NCI-H2196 (cell line): ENCODE data around the gene ETV5.

Source experiments
- DNase-seq: peaks from one replicate; lab custom pipeline; 2025; ENCODE audit not compliant: unreplicated experiment; lab: John Stamatoyannopoulos, UW

Gene ETV5

DNA sequence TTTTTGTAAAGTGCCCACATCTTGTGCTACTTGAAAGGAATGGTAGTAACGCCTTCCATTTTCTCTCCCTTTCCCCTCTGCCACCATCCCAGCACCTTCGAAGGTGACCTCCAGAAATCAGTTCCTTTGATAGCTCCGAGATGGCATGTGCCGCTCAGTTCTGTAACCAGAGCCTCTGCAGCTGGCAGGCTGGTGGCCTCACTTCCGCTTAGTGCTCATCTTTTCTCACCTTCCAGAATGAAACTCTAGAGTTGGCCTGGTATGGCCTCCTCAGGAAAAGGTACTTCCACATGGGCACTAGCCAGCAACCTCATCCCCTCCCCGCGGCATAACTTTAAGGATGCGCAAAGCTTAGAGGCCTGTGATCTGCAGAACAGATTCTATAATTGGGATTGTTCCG, 38.8 kb downstream of the ETV5 start:
- no peak for DNase-seq

DNA sequence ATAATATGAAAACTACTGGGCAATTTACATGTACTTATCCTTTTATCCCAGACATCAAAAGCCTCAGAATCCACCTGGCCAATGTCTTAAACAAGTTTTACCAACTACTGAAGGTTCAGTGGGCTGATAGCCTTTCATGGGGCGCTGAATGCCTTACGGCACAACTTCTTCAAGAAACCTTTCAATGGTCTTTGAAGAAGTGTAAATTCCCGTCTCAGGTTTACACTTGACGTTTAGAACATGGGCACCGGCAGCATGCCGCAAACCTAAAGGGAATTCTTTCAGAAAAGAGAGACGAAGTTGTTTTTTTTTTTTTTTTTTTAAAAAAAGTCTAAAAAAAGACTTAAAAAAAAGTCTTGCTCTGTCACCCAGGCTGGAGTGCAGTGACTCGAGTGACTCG, 39.7 kb downstream of the ETV5 start:
- DNase-seq = no peak

DNA sequence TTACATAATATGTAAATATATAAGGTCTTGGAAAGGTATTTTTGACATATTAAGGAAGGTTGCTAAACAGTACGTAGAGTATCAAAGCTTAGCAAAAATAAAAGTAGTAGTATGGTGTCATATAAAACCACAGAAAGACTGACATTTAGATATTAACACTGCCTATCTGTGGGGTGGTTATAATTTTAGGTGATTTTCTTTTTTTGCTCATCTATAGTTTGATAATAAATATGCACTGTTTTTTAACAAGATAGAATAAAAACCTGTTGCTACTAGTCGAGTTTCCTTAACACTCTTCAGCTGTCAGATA, 40.7 kb downstream of the ETV5 start:
- no peak for DNase-seq

DNA sequence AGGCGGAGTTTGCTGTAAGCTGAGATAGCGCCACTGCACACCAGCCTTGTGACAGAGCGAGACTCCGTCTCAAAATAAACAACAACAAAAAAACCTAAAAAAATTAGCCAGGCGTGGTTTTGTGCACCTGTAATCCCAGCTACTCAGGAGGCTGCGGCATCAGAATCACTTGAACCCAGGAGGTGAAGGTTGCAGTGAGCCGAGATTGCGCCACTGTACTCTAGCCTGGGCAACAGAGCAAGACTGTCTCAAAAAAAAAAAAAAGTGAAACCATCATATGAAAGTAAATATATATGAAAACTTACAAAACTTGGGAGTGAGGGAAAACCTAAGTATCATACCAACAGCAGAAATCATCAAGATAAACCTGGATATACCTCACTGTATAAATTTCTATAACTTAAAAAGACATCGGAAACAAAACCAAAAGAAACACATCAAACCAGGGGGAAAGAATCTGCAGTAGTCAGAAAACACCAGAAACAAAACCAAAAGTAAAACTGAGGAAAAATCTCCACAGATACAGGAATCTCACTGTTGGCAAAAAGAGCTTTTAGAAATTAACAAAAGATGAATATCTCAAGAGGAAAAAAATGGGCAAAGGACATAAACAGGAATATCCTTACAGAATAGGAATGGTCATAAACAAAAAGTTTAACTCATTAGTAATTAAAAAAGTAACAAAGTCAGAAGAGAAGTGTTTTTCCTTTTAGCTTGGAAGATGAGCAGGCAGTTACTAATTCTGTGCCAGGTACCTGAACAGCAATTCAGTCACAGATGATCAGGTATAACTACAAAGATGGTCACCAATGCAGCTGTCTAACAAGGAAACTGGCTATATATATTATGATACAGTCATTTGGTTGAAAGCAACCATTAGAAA, 41.3 kb downstream of the ETV5 start:
- no peak for DNase-seq

DNA sequence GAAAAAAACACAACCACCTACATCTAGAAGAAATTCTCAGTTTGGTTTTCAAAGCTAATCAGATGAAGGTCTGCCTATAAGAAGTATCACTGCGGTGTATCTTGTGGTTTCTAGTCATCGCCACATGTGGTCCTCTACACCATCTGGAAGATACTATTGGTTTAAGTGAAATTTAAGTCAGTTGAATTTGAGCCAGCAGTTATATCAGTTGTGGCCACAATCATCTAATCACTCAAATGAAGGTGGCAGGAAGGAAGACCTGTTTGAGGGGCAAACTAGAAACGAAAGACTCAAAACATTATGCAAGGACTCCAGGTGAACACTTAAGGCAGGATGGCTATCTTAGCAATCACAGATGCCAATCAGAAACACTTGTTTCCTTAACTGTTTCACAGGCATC, 48.7 kb downstream of the ETV5 start:
- DNase-seq = no peak

DNA sequence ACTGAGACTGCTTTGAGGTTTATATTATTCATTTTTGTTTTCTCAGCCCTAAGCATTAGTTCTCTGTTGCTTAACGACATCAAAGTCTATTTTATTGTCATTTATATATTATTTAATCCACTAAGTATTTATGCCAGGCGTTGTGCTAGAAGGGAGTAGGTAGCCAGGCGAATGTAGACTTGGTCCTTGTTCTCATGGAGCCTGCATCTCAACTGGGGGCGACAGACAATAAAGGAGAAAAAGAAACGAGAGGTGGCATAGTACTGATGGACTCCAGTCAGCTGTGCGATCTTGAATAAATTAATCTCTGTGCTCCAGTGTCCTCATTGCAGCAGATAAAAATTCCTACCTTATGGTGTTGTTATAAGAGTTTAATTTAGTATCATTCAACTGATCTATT, 49.7 kb downstream of the ETV5 start:
- DNase-seq = no peak

DNA sequence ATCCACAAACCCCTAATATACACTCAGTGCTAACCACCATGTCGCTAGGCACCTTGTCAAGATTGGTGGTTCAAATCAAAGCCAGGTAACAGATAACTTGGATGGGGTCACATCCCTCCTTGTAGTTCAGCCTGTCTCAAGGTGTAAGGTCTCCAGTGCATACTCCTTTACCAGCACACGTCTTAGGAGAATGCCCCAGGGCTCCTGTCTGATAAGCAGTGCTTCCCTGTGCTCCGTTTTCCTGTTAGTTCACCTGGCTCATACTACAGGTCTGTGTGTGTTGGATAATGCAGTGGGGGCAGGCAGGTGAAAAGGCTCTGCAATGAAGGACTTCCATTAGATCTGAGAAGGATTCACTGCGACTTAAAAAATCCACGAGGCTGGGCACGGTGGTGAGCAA, 50.7 kb downstream of the ETV5 start:
- DNase-seq = no peak

DNA sequence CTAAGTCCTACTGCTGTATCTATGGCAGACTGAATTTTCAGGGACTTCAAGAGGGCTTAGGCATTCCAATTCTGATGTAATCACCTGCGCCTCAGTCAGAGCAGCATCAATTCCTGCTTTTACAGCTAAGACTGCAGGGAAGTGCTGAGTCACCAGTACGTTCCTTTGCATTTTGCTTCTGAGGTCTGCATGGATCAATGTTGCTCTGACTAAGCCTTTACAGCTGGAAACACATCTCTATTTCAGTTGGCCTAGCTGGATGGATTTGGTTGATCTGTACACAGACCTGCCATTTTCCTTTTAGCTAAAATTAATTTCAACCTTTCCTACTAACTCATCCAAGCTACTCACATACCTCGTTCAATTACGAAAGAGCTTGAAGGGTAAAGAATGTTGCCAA, 51.3 kb downstream of the ETV5 start:
- DNase-seq = no peak

DNA sequence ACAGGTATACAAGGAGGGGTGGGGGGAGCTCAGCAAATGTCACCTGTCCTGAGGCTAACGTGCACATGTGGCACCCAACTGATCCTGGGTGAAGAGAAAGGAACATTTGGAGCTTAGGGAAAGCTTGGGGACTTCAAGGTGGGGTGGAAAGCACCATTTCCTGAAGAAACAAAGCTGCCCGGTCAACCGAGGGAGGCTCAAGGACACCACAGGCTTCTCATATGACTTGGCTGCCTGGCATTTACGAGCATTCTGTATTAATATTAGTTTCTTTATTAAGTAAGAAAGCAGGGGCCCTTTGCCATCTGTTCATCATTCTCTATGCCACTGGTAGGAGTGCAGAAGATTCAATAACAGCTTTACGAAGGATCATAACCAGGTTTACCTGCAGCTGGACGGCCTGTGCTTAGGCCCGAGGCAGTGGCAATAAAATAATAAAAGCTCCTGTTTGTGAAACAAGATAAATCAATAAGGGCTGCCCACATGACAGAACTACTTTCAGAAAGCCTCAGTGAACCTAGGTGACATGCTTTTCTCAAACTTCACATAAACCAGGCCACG, 54.0 kb downstream of the ETV5 start:
- DNase-seq = peak; percentile 79

DNA sequence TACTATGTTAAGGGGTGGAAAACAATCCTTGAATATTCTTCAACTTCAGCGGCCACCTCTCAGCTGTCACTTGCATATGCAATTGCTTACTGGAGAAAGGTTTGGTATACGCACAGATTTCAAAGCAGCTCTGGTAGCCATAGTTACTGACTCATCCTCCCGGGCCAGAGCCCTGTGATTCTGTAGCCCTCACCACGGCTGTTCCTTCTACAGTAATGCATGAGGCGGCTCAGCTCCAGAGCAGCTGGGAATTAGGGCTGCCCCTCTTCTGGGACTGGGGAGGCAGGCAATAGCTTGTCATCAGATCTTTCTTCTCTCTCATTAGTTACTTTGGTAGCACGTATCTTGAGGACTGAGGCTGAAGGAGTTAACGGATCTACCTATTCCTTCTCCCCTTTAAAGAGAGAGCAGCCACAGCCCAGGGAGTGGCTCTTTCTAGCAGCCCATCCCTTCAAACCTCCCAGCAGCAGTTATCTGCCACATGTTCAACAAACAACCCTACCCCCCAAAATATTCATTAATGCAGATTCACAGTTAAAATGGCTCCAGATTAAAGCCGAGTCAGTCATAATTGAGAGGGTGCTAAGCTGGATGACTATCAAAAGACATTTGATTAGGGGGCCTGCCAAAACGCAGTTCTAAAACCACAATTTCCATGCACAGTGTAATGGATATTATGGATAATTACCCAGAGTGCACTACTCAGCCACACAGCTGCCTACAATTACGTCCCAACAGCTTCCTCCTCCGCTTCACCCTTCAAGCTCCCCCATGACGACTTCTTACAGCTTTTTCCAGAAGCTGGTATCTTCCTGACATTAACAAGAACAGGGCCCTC, 54.7 kb downstream of the ETV5 start:
- peak; percentile 84 for DNase-seq

DNA sequence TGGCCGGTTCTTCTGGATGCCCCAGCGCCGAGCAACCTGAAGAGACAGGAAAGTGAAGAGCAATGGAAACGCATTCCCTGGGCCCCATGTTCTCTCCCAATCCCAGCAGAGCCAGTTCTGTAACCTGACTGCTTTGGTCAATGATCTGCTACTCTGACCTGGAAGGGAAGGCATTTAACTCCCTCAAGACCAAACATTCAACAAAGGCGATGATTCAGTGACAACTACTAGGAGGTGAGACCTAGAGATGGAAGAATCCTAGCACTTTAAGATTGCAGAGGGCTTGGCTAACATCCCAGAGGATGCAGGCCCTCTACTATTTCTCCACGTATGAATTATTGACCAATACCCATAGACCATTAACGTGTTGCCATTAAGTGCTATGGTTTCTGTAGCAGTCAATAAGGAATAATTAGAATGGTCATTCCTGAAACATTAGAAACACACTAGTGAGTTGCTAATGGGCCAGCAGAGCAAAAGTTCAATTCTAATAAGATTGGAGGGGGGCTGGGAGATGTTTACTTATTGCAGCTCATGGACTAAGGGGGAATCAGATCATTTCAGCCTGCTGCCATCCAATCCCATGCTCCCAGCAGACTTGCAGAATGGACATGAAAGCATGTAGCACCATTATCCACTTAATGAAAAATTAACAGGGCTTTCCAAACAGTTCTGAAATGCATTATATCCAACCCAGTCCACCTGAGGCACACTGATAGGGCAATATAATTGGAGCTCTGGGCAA, 56.6 kb downstream of the ETV5 start:
- no peak for DNase-seq

DNA sequence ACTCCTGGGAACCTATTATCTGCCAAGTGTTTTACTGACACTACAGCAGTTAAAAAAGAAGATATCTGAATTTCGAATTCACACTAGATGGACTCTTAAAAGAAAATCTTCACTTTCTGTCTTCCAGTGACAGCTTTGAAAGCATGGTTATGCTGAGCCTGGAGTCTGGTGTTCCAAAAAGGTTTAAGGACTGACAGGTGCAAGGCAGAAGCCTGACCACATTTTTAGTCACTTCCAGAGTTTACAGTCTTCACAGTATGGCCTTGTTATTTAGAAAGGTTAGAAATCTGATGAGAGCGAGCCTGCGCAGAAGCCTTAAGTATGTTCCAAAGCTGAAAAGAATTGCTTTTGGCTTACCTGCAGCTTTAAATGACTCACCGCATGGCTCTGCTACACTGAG, 59.9 kb downstream of the ETV5 start:
- no peak for DNase-seq

DNA sequence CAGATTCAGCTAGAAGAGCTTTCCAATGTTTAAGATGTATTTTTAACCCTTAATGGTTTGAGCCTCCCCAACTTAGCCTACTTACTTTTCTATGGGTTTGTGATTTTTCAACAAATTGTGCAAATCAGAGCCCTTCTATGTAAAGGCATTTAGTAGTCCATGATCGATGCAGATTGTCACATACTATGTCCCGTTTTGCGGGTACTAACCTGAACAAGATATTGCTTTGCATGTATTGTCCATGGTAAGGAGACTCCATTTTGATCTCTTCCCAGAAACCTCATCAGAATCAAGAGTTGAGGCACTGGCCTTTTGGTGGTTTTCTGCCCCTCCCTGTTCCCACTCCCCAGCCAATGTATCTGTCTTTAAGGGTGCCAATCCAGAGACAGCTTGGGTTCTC, 60.8 kb downstream of the ETV5 start:
- DNase-seq = no peak

DNA sequence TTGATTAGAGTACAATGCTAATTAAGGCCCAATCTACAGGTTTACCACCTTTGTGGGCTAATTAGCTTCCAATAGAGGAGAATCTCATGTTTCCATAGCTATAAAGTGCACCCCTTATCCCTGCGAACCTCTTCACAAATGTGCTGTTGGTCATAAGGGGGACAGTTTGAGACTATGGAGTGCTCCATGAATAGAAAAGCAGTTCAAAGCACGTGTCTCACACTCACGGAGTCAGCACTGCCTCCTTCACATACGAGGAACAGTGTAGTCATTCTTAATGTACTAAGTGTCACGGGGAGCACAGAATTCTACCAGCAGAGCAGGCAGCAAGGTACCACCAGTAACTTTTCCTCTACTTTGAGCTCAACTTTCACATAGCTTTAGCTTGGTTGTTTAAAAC, 62.1 kb downstream of the ETV5 start:
- no peak for DNase-seq

DNA sequence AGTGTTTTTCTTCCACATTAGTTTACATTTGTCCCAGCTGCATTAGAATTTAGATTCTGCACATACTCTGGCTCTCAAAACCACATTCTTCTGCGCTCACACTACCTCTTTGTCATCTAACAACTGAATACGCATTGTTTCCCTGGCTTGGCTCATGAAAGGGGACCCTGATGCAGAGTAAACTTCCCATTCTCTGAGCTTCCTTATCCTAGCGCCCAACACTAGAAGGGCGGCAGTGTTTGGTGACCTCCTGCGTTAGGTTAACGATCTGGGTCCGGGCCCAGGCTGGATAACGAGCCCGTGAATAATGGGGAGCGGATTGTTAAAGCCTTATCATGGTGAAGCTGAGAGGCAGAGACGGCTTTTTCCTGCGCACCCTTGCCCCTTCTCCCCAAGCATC, 63.9 kb downstream of the ETV5 start:
- DNase-seq = peak; percentile 28

DNA sequence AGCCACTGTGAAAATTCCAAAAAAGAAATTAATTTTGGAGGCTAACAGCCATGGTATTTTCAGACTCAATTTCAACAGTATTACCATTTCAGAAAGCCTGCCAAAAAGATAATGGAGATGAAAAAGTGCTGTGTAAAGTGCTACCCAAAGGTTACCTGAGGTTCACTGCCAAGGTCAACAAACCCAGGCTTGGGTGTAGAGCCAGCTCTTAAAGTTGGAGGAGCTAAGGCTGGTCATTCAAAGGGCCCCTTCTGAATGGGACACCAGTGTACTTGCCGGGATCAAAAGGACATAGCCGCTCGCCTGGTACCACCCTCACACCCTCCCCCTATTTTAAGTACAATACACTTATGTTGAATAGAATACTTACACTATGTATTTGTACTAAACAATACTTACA, 64.5 kb downstream of the ETV5 start:
- DNase-seq = peak; percentile 66

DNA sequence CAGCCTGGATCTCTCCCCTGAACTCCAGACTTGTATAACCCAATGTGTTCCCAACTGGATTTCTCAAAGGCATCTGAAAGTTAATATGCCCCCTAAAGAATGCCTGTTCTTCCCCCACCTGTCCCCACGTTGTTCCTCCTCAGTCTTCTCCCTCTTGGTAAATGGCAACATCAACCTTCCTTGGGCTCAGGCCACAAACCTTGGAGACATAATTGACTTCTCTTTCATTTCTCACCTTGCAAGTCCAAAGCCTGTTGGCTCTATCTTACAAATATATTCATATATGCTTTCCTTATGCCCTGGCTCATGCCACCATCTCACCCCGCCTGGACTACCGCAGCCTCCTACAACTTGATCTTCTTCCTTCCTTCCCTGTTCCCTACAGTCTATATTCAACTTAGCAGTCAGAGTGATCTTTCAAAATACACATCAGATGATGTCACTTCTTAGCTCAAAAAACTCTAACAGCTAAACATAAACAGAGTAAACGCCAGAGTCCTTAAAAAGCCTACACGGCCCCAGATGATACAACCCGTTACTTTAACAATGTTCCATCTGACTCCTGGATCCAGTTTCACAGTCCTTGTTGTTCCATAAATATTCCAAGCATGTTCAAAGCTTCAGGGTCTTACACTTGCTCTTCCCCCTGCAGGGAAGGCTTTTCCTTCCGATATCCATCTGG, 66.2 kb downstream of the ETV5 start:
- no peak for DNase-seq

DNA sequence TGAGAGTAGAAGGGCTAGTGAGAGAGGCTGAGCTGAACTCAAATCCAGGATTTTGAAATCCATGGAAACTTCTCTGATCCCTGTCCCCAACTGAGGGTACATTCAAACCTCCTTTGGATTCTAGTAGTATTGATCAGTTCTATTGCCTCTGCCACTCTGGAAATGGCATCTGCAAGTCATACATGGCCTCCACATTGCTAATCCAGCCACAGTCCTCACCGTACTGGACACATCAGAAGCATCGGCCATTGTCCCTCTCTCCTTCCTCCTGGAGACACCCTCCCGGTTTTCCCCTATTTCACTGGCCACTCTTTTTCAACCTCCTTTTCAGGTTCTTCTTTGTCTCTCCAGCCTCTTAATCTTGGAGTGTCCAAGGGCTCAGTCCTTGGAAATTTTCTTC, 66.9 kb downstream of the ETV5 start:
- DNase-seq = no peak

DNA sequence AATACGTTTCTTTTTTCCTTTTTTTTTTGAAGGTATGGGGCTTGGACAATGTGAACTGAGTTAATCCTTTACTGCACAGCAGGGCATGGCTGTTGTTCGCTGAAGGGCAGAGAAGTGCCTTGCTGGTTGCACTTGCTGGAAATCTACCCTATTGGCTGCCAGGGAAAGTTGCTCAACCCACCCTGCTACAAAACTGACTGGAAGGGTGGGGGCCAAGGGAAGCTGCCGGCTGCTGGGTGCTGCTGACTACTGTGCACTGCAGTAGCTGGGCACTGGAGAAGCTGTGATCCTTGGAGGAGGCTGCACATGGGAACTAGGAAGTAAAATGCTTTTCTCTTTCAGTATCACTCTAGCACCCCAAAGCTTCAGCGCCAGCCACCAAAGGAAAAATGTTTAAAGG, 70.5 kb downstream of the ETV5 start:
- DNase-seq = no peak

DNA sequence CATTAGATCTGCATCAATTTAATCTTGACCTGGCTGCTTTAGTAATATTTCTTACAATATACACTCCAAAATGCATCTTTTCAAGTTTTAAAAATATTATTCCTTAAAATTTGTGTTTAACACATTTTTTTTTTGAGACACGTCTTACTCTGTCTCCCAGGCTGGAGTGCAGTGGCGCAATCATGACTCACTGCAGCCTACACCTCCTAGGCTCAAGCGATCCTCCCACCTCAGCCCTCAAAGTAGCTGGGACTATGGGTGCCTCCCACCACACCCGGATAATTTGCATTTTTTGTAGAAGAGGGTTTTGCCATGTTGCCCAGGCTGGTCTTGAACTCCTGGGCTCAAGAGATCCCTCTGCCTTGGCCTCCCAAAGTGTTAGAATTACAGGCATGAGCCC, 73.6 kb downstream of the ETV5 start:
- no peak for DNase-seq

DNA sequence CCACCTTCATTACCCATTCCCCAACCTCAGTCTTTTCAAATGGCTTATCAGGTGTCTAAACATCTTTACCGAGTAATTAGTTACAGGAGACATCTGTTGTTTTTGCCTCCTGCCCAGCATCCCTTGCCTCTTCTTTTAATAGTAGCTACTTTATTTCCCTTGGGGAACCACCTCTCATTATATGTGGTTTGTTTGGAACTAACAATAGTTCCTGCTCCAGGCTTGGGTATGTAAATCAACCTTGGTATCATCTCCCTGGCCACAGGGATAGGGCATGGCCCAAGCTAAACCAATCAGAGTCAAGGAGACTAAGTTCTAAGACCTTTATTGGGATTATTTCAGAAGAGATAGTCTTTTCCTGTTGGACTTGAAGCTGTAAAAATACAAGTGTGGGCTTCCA, 76.6 kb downstream of the ETV5 start:
- no peak for DNase-seq
